Activated naive CD8-positive, alpha-beta T cell treated with anti-CD3 and anti-CD28 coated beads, Interleukin-2, amount 50 U/mL, for 16 hours (primary cell): Measurements from ENCODE around the gene ARHGEF16.

ENCODE experiments used
- DNase-seq: peaks from one replicate; pipeline ENCODE4 v3.0.0-alpha.2; 2020; ENCODE audit warnings: low read depth, low spot score

Gene ARHGEF16

DNA sequence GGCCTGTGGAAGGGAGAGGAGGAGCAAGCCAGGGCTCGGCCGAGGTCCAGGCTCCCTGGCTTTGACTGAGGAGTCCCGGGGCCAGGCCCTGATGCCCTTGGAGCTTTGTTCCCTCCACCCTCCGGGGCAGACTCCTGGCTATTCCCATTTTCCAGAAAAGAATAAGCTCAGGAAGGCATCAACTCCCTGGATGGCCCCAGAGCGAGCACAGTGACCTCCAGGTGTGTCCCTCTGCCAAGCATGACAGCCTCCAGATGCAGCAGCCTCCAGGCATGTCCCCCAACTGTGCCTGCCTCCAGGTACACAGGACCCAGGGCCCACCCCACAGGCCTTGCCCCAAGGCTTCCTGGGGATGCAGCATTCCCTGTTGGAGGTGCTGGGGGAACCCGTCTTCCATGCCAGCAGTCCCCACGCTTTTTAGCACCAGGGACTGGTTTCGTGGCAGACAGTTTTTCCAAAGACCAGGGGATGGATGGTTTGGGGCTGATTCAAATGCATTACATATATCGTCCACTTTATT, 15.7 kb upstream of the ARHGEF16 start:
- no peak for DNase-seq

DNA sequence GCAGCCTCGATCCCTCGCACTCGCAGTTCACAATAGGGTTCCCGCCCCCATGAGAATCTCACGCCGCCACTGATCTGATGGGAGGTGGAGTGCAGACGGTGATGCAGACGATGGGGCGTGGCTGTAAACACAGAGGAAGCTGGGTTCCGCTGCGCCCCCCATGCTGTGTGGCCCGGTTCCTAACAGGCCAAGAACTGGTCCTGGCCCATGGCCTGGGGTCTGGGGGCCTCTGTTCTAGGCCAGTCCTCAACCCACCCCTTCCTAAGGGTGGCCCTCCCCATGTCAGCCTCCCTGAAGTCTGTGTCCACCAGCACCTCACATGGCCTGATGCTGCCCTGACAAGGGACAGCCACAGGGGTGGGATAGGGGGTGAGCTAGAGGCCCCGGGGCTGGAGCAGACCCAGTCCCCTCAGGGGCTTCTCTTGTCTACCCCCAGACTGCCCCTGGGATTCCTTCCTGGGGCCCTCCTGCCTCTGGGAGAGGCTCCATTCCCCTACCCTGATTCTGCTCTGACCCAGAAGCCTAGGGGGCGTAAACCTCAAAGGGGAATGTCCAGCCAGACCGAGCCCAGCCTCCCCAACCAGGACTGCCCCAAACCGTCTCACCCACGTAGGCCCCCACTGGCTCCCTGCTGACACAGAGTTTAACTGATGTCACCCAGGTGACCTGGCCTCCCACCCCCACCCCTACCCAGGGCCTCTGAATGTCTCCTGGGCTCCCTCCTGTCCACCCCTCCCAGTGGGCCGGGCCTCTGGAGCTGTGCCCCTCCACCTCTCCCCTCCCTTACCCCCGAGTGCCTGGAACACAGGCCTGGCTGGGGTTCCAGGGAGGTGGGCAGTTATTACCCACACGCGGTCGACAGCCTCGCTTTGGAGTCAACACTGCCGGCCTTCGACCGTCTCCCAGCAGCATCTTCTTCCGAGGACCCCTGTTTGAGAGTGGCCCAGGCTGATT, 14.8 kb upstream of the ARHGEF16 start:
- DNase-seq, result no peak

DNA sequence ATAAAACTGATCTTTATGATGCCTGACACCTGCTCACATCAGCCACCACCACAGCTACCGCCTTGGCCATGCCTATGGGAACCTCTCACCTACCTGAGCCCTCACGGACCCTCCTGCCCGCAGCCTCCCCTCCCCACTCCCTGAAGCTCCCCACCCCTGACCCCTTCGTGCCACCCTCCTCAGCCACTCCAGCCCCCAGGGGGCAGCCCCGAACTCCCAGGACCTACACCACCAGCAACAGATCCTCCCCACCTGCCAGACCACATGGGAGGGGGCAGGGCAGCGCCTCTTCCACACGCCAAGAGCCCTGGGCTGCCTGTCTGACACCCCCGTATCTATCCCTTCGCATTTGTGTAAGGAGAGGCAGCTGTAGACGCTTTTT, 14.2 kb upstream of the ARHGEF16 start:
- DNase-seq, result no peak

DNA sequence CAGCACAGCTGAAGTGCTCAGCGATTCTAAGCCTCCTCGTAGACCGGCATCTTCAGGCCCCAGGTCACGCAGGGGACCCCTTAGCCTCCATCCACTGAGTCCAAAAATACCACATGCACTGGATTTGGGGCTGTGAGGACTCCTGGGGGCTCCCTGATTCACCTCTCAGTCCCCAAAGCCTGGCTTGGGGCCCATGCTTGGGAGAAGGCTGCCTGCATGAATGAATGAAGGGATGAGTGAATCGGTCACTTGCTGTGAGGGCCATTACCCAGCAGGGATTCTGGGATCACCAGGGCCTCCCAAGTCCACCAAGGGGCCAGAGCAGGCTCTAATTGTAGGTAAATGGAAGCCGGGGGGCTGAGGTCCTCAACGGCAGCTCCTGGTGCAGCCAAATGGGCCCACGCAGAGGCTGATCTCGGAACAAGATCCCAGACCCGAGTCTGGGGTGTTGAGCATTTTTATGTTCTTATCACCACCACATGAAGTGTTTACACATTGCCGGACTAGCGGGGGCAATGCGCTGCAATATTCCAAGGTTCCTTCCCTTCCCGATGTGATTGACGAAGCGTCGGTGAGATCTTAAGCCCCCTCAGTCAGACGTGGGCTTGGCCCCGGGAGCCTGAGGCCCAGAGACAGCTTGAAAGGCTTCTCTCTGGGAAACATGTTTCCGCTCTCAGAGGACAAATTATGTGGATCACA, 13.6 kb upstream of the ARHGEF16 start:
- no peak for DNase-seq

DNA sequence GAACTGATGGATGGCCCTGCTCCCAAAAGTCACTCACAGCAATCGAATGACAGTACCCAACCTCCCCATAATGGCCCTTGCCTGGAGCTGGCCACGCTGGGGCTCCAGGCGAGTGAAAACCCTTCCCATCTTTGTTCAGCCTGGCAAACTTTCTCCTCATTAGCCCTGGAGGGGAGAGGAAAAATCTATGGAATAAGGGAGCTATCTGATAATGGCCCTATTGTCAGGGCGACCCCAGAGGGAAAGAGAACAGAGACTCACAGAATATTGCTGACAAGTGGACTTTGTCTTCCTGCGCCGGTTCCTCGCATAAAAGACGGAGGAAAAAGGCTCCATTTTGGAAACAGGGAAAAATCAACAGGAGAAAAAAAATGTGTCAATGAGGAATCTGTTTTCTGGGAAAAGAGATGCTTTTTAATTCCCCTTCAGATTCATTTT, 13.0 kb upstream of the ARHGEF16 start:
- no peak for DNase-seq

DNA sequence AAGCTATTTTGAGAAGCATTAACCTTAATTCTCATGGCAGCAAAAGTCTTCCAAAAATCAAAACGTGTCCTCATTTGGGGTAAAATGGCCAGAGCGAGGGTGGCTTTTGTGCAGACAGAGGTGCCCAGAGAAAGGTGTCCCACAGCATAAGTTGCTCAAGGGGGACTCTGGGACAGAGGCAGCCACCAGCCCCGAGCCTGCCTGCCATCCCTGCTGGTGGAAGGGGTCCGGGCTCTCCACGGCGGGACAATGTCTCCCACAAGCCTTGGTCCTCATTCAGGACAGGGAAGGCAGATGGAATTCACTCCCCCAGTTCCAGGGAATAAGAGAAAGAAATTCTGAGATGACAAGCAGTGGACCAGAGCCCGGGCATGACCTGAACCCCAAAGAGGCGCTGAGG, 12.6 kb upstream of the ARHGEF16 start:
- DNase-seq, result no peak

DNA sequence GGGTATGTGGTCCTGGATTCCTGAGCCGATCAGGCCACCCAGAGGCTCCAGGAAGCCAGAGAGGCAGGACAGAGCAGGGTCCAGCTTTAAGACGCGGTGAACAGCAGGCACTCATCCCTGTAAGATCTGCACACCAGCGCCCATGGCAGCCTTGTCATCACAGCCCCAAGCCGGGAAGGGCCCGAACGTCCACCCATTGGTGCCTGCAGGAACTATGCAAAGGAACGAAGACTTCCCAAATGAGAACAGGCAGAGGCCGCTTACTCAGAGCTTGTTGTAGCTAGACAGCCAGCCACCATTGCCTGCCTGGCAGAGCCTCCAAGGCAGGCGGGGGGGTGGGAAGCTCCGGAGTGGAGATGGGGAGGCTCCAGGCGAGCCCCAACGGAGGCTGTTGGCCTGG, 12.1 kb upstream of the ARHGEF16 start:
- DNase-seq, result no peak

DNA sequence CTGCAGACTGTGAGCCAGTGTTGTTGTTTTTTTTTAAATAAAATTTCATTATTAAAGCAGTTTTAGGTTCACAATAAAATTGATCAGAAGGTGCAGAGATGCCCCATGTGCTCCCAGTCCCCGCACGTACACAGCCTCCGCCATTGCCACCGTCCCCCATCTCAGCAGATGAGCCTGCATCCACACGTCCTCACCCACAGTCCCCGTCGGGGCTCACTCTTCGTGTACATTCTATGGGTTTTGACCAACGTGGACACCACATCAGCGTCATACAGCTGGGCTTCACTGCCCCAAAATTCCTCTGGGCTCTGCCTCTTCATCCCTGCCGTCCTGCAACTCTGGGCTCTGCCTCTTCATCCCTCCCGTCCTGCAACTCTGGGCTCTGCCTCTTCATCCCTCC, 11.6 kb upstream of the ARHGEF16 start:
- no peak for DNase-seq

DNA sequence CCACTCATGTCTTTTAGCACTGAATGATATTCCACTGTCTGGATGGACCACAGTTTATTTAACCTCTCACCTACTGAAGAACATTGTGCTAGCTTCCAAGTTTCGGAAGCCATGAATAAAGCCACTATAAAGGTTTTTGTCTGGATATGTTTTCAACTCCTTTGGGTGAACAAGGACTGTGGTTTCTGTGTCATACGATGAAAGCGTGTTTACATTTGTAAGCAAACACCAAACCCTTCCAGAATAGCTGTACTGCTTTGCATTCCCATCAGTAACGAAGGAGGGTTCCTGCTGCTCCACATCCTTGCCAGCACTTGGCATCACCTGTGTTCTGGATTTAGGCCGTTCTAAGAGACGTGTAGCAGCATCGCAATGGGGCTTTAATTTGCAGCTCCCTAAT, 10.7 kb upstream of the ARHGEF16 start:
- no peak for DNase-seq

DNA sequence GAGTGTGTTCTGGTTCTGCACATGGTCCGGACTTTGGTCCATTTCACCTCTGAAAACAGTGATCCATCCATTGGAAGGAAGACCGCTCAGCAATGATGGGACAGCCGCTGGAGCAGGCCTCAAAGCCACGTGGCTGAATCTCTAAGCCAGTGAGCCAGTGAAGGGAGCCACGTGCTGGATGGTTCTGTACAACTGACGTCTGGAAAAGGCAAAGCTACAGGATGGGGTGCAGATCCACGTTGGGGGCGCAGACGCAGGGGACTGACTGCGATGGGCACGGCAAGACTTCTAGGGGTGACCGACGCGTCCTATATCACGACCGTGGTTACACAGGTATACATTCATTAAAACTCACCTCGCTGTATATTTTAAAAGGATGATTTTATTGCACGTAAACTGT, 10.2 kb upstream of the ARHGEF16 start:
- DNase-seq, result no peak

DNA sequence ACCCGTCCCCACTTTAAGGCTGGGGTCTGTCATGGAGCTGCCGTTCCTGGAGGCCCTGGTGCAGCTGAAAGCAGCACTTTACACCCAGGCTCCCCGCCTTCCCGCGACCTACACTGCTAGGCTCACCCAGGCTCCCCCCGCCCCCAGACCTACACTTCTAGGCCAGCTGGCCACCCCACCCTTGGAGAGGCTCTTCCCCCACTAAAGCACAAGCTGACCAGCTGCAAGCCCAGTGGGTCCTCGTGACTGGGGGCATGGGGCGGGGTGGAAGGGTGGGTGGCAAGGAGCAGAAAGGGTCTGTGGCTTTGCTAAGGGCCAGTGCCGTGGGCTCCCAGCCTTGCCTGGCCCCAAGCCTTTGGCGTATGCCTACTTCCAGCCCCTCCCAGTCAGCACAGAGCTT, 9.7 kb upstream of the ARHGEF16 start:
- DNase-seq, result no peak

DNA sequence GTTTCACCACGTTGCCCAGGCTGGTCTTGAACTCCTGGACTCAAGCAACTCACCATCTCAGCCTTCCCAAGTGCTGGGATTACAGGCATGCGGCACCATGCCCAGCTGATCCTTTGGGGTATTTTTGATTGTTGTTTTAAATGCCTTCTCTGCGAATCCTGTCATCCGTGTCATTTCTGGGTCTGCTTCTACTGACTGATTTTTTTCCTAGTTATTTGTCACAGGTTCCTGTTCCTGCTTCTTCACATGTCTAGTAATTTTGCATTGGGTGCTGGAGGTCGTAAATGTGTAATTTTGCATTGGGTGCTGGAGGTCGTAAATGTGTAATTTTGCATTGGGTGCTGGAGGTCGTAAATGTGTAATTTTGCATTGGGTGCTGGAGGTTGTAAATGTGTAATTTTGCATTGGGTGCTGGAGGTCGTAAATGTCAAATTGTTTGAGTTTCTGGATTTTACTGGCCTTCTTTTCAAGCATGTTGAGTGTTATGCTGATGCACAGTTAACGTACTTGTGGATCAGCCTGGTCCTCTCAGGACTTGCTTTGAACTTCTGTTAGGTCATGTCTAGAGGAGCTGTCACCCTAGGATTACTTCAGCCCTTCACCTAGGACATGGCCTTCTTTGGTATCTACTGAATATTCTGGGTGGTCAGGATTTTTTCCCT, 4.1 kb upstream of the ARHGEF16 start:
- no peak for DNase-seq

DNA sequence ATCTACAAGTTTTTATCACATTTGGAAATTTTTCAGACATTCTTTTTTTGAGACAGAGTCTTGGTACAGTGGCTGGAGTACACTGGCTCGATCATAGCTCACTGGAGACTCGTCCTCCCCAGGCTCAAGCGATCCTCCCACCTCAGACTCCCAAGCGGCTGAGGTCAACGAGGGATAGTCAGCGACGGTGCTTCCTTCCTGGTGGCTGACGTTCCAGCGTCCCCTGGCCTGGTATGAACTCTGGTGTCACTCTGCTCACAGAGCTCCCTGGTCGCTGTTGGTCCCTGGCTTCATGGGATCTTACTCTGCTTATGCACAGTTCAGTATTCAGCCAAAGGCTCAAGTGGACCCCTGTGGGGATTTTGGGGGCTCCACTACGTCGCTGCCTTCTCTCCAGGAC, 3.5 kb upstream of the ARHGEF16 start:
- no peak for DNase-seq

DNA sequence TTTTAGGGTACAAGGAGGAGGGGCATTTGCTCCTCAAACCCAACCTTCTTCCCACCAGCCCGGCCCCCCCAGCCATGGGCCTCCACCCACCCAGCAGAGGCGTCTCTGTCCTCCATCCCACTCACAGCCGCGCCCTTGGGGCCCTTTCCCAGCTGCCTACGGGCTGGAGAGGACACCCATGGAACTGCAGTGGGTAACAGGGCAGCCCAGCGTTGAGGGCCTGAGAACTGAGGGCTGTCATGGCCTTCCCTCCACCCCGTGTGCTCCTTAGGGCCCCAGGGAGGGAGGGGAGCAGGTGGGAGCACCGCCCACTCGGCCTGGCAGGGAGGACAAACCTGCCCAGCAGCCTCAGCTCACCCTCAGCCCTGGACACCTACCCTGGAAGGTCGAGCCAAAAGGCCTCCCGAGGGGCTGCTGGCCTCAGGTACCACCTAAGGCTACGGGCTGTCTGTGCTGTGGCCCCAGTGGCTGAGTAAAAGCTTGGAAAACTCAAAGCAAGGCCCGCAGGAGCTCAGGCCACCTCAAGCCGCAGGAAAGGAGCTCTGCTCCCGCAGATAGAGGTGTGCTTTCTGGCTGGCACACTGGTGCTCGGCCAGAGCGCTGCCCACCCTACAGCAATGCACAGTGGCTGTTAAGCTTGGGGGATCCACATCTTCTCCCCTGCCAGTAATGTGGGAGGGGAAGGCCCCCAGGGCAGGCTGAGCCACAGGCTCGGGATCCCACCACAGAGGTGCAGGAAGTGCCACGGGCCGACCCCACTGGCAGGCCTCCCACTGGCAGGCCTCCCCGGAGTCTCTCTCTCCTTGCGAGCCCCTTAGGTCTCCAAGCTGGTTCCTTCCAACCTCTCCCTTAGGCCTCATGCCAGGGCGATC, 2.2 kb upstream of the ARHGEF16 start:
- no peak for DNase-seq

DNA sequence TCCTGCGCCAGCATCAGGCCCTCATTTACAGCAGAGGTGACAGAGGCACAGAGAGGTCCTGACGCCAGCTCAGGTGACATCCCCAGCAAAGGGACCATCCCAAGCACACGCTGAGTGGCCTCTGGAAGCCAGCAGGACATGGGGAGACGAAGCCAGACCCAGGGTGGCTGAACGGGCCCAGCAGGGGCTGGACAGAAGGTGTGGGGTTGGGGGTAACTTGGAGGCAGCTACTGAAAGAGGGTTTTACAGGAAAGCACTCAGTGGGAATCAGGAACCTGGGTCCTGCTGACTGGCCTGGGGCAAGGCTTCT, 1.6 kb upstream of the ARHGEF16 start:
- no peak for DNase-seq

DNA sequence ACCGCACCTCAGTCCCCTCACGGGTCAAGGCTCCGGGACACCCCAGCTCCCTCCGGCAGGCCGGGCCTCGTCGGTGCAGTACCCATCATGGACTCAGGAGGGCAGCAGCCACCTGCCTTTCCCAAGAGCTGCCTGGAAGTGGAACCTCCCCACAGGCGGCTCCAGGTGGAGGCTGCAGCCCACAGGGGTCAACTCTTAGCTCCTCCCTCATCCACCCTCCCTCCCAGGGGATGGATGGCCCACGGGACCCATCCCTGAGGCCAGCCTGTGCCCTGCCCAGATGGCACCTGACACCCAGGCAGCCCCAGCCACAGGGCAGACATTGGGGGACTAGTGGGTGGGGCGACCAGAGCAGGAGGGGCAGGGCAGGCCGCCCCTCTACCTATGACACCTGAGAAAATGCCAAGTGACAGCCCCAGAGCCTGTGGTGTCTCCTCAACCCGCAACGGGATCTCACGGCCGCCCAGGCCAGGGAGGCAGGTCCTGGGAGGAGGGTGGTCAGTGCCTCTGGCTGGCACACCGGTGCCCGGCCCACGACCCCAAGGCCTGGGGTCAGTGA, 1.2 kb upstream of the ARHGEF16 start:
- peak; percentile 38 for DNase-seq

DNA sequence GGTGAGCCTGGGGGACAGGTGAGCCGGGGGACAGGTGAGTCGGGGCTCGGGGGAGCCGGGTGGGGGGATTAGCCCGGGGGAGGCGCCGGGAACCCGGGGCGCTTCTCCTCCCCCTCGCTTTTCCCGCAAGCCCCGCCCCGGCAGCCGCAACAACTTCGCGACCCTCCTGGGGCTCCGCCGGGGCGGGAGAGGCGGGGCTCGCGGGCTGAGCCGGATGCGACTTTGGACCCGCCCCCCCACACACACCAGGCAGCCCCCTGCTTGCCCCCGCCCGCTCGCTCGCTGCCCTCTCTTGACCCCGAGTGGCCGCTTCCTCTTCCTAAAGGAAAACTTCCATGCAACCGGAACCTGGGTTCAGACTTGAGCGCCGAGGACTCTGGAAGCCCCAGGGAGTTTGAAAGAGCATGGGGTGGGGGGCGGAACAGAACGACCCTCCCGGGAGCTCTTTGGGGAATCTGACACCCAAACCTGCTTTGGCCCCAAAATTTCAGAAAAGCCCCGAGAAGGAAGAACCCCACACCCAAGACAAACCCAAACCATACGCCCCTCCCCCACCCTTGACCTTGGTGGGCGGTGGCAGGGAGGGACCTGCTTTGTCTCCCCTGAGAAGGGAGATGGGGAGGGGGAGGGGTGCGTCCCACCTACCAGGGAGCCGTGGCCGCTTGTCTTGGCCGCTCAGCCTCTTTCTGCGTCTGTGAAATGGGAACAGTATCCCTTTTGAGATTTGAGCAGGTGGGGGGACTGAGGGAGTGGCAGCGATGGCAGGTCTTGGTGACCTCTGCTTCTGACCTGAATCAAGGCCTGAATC, 550 bp downstream of the ARHGEF16 start:
- no peak for DNase-seq

DNA sequence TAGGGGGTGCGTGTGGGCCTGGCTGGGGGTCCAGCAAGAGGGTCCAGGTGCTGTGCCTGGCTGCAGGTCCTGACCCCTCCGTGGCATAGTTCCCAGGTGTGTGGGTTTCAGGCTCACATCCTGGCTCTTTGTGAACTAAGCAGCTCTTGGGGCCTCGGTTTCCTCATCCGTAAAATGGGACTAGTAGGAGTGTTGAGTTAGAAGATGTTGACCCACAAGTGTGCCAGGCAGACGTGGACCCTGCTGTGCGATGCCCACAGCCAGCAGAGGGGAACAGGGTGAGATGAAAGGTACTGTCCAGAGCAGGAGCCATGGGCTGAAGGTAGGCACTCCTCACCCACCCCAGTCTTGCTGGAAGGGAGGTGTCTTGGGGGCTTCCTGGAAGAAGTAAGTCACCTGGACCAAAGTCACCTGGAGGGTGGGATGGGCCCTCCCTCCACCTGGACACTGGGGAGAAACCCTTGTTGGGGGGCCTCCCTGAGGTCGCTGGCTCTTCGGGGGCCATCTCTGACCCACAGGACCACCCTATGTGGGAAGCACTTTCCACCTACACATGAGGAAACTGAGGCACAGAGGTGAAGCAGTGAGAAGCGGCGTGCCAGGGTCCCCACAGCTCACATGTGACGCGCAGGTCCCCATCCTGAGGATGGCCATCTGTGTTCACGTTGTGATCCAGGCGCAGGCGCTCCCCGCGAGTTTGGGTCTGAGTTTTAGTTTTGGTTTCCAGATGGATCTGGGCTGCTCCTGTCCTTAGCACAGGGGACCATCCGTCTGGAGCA, 1.4 kb downstream of the ARHGEF16 start:
- no peak for DNase-seq

DNA sequence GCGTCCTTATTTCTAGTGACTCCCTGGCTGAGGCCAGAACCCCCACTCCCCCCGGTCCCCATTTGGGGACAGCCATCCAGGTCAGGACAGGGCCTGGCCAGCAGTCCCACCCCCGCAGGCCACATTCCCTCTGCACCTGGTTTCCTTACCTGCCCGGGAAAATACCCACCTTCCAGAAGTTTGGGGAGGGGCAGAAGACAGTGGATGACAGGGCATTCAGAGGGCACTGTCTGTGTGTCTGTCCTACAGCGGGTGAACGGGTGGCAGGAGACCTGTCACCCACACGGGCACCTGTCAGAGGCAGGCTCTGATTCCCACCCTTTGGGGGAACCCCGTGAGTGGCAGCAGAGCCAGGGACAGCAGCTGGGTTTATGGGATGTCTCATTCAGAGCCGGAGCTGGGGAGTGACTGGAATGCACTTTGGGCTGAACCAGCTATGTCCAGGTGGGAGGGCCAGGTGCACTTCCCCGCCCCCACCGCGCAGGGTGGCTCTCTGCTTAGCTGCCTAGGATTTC, 2.0 kb downstream of the ARHGEF16 start:
- no peak for DNase-seq
